GM19023 (cell line): ENCODE results near the gene TLR10.
"Not testable (repeated sequence)": the region's sequence is repeated elsewhere in the genome, so short reads cannot be mapped to it uniquely, and the experiment has no call there.

Experiments
- ATAC-seq: cut with Tn5 transposase; IDR thresholded peaks from one replicate; pipeline ENCODE4 v1.9.1; 2021; ENCODE audit warnings: mild to moderate bottlenecking, moderate library complexity; ENCODE audit not compliant: unreplicated experiment

Gene TLR10, protein sequence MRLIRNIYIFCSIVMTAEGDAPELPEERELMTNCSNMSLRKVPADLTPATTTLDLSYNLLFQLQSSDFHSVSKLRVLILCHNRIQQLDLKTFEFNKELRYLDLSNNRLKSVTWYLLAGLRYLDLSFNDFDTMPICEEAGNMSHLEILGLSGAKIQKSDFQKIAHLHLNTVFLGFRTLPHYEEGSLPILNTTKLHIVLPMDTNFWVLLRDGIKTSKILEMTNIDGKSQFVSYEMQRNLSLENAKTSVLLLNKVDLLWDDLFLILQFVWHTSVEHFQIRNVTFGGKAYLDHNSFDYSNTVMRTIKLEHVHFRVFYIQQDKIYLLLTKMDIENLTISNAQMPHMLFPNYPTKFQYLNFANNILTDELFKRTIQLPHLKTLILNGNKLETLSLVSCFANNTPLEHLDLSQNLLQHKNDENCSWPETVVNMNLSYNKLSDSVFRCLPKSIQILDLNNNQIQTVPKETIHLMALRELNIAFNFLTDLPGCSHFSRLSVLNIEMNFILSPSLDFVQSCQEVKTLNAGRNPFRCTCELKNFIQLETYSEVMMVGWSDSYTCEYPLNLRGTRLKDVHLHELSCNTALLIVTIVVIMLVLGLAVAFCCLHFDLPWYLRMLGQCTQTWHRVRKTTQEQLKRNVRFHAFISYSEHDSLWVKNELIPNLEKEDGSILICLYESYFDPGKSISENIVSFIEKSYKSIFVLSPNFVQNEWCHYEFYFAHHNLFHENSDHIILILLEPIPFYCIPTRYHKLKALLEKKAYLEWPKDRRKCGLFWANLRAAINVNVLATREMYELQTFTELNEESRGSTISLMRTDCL

DNA sequence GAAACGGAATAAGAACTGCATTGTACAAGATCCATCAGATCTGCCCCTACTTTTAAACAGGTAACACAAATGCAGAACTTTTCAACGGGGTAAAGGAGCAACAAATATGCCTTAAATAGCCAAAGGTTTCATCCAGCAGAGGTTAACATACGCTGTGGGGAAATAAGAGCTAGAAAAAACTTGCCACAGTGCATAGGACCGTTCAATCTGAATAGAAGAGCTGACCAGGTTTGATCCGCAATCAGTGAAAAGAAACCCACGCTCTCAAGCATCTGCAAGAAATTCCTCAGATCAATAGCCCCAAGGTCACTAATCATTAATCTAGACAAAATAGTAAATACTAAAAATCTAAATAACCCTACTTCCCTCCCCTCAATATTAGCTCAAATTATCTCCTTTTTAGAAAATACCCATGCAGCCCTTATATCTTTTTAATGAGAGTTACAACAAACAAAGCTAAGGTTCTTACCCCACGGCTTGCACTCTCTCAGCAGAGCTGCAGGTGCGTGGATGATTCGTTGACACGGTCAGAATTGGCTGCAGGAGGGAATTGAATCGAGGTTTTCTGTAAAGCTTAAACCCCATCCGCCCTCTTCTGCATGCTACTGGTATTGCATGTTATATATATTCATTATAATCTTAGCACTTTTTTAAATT is at the start of gene TLR10:
TLR10 (minus strand) TSS at position 539 of the 657 bp plus-strand sequence. CDS start 7,400 bp downstream, outside the sequence.
- ATAC-seq, result peak; percentile 59

DNA sequence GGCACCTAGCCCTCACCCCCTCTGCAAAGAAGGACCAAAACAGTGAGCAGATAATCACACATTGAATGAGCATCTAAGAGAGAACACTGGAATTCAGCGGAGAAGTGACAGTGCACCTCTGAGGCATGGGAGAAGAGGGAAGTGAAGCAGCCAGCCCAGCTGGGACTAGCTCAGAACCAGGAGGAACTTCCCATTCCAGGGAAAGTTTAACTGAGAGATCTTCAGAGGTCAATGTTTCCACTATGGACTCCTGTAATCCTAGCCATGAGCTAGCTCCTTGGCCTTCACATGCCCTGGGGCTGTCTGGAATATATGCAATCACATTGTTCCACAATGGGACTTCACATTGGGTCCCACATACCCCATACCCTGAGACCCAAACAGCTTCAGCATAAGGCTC is 49.4 kb upstream of the TLR10 start:
- no peak for ATAC-seq

DNA sequence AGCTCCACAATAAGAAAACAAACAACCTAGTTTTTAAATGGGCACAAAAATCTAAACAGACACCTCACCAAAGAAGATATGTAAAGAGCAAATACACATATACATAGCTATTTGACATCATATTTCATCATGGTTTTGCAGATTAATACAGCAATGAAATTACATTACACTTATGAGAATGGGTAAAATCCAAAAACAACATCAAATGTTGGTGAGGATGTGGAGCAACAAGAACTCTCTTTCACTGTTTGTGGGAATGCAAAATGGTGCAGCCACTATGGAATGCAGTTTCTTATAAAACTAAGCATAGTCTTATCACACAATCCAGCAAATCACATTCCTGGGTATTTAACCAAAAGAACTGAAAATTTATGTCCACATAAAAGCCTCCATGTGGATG is 48.9 kb upstream of the TLR10 start:
- ATAC-seq, result no peak

DNA sequence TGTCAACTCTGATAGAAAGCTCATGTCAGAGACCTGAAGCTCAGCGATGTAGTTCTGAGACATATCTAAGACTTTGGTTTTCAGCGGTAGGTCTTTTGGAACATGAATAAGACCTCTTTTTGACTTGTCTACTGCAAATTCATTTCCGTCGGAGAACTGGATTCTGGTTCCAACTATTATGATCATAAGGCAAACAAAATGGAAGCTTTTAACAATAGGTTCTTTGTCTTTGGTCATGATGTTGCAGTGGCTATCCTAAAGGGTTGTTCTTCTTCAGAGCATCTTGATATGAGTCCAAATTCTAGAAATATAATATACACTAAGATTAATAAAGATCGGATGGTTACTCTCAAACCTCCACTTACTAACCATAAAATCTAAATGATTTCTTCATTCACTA is 46.4 kb upstream of the TLR10 start:
- ATAC-seq, result no peak

DNA sequence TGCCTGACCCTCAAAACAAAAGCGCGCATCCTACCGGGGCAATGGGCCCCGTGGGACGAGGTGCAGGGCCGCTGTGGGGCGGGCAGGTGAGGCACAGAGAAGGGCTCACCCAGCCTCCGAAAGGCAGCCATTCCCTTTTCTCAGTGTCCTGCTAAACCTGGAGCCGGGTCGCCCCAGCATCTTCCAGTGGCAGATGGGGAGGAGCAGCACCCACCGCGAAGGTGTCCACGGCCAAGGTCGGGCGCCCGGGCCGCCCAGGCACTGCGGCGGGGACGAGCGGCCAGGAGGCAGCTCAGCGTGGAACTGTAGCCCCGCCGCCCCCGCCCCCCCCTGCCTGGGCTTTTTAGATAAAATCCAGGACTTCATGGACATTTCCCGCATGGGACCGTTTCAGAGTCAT is 41.0 kb upstream of the TLR10 start:
- no peak for ATAC-seq

DNA sequence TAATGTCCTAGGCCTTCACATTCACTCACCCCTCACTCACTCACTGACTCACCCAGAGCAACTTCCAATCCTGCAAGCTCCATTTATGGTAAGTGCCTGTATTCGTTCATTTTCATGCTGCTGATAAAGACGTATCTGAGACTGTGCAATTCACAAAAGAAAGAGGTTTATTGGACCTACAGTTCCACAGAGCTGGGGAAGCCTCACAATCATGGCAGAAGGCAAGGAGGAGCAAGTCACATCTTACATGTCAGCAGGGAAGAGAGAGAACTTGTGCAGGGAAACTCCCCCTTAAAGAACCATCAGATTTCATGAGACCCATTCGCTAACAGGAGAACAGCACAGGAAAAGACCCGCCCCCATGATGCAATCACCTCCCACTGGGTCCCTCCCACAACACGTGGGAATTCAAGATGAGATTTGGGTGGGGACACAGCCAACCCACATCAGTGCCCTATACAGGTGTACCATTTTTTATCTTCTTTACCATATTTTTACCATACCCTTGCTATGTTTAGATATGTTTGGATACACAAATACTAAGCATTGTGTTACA is 40.0 kb upstream of the TLR10 start:
- ATAC-seq, result no peak

DNA sequence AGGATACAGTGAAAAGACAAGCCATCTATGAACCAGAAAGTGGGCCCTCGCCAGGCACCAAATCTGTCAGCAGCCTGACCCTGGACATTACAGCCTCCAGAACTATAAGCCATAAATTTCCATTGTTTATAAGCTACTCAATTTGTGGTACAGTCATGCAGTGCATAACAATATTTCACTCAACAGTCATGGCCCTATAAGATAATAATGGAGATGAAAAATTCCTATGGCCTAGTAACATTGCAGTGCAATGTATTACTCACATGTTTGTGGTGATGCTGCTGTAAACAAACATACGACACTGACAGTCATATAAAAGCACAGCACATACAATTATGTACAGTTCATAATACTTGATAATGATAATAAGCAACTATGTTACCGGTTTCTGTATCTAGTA is 38.9 kb upstream of the TLR10 start:
- ATAC-seq, result no peak

DNA sequence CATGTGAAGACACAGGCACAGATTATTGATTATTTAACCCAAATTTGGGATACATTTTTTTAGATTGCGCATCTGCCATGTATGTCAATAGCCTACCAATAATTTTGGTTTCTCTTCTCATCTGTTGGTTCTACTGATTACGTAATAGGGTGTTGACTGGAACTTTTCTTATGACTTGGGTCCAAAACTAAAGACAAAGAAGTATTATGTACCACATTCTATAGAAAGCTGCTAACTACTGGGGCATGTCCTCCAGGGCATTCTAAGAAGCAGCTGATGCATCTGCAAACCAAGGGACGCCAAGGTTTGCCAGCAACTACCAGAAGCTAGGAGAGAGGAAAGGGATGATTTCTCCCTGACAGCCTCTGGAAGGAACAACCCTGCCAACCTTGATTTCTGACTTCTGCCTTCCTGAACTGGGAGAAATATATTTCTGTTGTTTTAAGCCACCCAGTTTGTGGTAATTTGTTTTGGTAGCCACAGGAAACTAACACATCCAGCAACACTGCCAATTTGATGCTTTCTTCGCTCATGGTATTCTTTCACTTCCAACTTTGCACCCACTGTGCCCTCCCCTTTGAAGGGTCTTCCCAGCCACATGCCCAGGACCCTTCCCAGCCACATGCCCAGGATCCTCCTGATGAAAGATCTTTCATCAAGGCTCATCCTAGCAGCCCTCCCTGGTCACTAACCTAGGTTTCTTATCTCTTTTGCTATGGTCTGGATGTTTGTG is 37.7 kb upstream of the TLR10 start:
- ATAC-seq, result peak; percentile 53

DNA sequence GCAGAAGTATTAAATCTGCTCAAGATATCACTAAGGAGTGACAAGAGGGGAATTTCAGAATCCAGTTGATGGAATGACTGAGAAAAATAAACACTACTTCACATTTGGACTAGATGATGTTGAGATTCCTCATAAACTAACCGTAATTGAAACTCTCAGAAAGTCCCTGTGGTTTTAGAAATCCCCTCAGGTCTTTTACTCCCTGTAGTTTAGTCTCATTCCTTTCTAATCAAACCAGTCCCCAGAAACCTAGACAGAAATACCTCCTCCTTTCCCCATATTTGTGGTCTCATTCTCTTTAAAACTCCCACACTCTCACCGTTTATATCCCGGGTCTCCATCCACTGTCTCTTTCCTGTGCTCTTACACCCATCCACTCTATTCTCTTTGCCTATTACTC is 36.8 kb upstream of the TLR10 start:
- ATAC-seq, result no peak

DNA sequence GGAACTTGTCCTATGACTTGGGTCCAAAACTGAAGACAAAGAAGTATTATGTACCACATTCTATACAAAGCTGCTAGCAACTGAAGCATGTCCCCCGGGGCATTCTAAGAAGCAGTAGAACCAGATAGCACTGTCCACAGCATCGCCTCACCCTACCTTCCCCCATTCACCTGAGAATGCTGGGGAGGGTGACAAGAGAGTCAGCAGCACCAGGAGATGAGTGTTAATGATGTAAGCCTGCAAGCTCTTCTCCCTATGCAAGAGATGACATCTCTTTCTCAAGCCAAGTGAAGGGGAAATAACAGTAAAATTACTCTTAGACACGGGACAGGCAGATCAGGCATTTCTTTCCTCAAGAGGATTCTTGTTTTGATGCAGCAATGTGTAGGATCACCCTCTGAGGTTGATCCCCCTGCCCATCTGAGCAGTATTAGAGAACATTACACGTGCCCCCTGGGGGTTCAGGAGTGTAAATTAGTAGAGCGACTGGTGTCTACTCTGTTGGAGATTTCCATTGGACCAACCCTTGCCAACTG is 35.7 kb upstream of the TLR10 start:
- ATAC-seq, result peak; percentile 69

DNA sequence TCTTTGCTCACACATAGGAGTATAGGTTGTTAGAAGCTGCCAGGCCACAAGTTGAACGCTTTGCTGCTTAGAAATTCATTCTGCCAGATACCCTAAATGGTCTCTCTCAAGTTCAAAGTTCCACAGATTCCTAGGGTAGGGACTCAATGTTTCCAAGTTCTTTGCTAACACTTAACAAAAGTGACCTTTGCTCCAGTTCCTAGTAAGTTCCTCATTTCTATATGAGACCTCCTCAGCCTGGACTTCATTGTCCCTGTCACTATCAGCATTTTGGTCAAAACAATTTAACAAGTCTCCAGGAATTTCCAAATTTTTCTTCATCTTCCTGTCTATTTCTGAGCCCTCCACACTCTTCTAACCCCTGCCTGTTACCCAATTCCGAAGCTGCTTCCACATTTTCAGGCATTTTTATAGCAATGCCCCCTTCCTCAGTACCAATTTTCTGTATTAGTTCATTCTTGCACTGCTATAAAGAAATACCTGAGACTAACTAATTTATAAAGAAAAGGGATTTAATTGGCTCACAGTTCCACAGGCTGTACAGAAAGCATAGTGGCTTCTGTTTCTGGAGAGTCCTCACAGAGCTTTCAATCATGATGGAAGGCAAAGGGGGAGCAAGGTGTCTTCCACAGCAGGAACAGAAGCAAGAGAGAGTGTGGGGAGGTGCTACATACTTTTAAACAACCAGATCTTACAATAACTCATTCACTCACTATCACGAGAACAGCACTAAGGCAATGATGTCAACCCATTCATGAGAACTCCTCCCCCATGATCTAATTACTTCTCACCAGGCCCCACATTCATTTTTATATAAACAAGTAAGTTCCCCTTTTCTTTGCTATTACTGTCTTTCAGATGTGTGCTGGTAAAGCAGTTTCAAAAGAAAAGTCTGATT is 33.3 kb upstream of the TLR10 start:
- no peak for ATAC-seq

DNA sequence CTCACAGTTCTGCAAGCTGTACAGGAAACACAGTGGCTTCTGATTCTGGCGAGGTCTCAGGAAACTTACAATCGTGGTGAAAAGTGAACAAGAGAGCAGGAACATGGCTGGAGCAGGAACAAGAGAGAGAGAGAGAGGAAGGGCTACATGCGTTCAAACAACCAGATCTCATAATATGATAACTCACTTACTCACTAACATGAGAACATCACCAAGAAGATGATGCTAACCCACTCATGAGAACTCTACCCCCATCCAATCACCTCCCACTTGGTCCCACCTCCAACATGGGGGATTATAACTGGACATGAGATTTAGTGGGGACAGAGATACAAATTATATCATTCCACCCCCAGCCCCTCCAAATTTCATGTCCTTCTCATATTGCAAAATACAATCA is 31.6 kb upstream of the TLR10 start:
- ATAC-seq, result no peak

DNA sequence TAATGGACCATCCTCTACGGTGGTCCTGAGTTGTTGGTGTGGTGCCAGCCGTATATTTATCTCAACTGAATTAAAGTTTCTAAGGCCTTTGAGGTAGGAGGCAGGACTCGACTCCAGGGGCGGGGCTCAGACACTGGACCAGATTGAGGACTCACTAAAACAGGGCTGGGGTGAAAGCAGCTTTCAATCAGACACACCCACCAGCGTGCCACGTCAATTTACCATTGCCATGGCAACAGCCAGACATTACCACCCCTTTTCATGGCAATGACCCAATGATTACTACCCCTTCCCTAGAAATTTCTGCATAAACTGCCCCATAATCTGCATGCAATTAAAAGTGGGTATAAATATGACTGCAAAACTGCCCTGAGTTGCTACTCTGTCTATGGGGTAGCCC is 28.5 kb upstream of the TLR10 start:
- ATAC-seq, result no peak

DNA sequence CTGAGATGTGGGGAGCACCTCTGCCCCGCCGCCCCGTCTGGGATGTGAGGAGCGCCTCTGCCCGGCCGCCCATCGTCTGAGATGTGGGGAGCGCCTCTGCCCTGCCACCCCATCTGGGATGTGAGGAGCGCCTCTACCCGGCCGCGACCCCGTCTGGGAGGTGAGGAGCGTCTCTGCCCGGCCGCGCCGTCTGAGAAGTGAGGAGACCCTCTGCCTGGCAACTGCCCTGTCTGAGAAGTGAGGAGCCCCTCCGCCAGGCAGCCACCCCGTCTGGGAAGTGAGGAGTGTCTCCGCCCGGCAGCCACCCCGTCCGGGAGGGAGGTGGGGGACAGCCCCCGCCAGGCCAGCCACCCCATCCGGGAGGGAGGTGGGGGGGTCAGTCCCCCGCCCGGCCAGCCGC is 24.7 kb upstream of the TLR10 start:
- not testable (repeated sequence) for ATAC-seq

DNA sequence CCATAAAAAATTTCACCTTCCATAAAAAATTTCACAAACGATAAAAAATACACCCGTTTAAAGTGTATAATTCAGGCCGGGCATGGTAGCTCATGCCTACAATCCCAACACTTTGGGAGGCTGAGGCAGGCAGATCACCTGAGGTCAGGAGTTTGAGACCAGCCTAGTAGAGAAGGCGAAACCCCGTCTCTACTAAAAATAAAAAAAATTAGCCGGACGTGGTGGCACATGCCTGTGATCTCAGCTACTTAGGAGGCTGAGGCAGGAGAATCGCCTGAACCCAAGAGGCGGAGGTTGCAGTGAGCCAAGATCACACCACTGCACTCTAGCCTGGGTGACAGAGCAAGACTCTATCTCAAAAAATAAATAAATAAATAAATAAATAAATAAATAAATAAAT is 23.5 kb upstream of the TLR10 start:
- ATAC-seq, result not testable (repeated sequence)

DNA sequence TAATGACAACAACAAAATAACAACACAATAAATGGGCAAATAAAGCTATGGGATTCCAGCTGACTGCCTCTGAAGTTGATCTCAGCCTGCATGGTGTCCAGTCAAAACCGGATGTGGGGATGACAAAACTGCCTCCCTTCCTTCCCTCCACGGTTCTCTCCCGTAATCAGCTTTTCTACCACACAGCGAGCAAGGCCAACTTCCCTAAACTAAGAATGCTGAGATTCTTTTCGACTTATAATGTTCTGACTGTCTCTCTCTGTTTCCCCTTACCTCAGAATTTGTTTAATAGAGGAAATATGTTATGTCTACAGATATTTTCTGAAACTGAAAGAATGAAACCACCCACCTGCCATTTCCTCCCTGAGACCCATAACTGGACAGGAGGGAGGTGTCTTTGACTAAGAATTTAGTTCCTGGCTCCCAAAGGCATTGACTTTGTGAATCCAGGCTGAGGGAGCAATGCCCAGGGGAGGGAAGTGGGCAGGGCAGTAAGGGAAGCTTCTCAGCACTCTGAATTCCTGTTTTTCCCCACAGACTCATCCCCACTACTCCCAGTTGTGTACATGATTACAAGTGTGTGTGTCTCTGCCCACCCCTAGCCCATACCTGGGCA is 22.8 kb upstream of the TLR10 start:
- ATAC-seq, result peak; percentile 83

DNA sequence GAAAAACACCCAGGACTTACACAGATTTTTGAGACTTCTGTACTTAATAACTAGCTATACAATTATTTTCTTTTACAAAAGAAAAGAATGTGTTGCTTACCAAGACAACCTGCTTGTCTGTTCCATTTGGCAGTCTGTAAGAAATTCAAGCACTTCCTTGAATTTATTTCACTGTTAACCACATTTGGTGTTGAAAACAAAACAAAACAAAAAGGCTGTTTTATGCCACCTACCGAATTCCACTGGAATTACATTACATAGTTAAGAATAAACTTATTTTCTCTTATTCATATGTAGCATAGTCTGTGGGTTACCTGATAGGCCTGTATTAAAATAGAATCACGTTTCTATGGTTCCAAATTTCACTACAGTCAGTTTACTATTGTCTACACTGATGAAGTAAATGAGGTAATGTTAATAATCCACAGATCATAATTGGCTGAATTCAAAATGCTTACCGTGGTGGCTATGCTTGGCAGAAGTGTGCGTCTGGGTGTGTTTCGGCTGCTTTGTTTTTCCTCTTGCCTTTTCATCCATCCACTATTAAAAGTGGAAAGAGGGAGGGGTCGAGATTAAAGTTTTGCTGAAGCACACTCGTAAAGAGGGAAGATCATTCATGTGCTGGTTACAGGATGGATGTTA is 22.0 kb upstream of the TLR10 start, which contains the start of gene TLR1:
TLR1 (minus strand) TSS at position 138 of the 642 bp plus-strand sequence. CDS start 5,960 bp downstream, outside the sequence.
- ATAC-seq, result no peak
